CD8-positive, alpha-beta memory T cell (primary cell): ENCODE measurements around the gene PECR. TPM values are rescaled to one million over a fixed set of nuclear protein-coding genes. Genes with fewer than 3 reads are reported as not detected.
"Not testable (repeated sequence)": the region's sequence is repeated elsewhere in the genome, so short reads cannot be mapped to it uniquely, and the experiment has no call there.

ENCODE experiments used
- CTCF ChIA-PET: fragments of 350-600 bp; sonication (Branson Sonifier 250); formaldehyde crosslinking; loops from one replicate; lab custom pipeline; 2021; ENCODE audit warnings: antibody characterized with exemption; lab: Charles Lee
- POLR2A ChIA-PET: fragments of 350-600 bp; sonication (Branson Sonifier 250); formaldehyde crosslinking; loops from one replicate; lab custom pipeline; 2021; ENCODE audit warnings: antibody characterized with exemption; lab: Charles Lee
- DNase-seq, 5 donors: peaks; one replicate each; pipeline versions ENCODE4 v3.0.0 to v3.0.0-alpha.2; 2020 to 2022; ENCODE audit warnings: mixed read lengths in 1 of 5
- H3K27ac ChIP-seq: one replicate; pipeline ENCODE4 v1.7.0; 2013; ENCODE audit warnings: low read depth, mild to moderate bottlenecking, low read length, moderate library complexity
- H3K27me3 ChIP-seq: 2 replicates; pipeline ENCODE4 v1.7.0; 2013; ENCODE audit warnings: low read length, mild to moderate bottlenecking; ENCODE audit not compliant: insufficient read depth, poor library complexity, severe bottlenecking
- H3K36me3 ChIP-seq: 2 replicates; pipeline ENCODE4 v1.7.0; 2013; ENCODE audit warnings: mild to moderate bottlenecking, low read length, moderate library complexity; ENCODE audit not compliant: insufficient read depth
- H3K4me1 ChIP-seq: 2 replicates; pipeline ENCODE4 v1.7.0; 2013; ENCODE audit warnings: mild to moderate bottlenecking, low read length, moderate library complexity; ENCODE audit not compliant: insufficient read depth
- H3K4me3 ChIP-seq: 2 replicates; pipeline ENCODE4 v1.7.0; 2013; ENCODE audit warnings: mild to moderate bottlenecking, low read length
- H3K9me3 ChIP-seq: 2 replicates; pipeline ENCODE4 v1.7.0; 2013; ENCODE audit warnings: mild to moderate bottlenecking, low read length
- H3K27ac Mint-ChIP-seq, 8 donors: one replicate each; pipeline ENCODE4 v1.8.0; 2020 to 2021; ENCODE audit warnings: mixed read lengths in 8 of 8, mild to moderate bottlenecking in 6 of 8, inconsistent platforms in 3 of 8, moderate library complexity in 3 of 8
- H3K27me3 Mint-ChIP-seq, 2 donors: one replicate each; pipeline ENCODE4 v1.8.0; 2020 to 2021; ENCODE audit warnings: mixed read lengths in 2 of 2, mild to moderate bottlenecking in 1 of 2, moderate library complexity in 1 of 2
- H3K36me3 Mint-ChIP-seq, 3 donors: one replicate each; pipeline ENCODE4 v1.8.0; 2020 to 2021; ENCODE audit warnings: mixed read lengths in 3 of 3, inconsistent platforms in 1 of 3, mild to moderate bottlenecking in 1 of 3
- H3K4me1 Mint-ChIP-seq, 3 donors: one replicate each; pipeline ENCODE4 v1.8.0; 2020 to 2021; ENCODE audit warnings: mixed read lengths in 3 of 3, inconsistent platforms in 1 of 3, mild to moderate bottlenecking in 1 of 3
- H3K4me3 Mint-ChIP-seq, 7 donors: one replicate each; pipeline ENCODE4 v1.8.0; 2020 to 2021; ENCODE audit warnings: mixed read lengths in 7 of 7, mild to moderate bottlenecking in 6 of 7, moderate library complexity in 4 of 7, inconsistent platforms in 2 of 7
- H3K9me3 Mint-ChIP-seq, 5 donors: one replicate each; pipeline ENCODE4 v1.8.0; 2020 to 2022; ENCODE audit warnings: mixed read lengths in 5 of 5, mild to moderate bottlenecking in 3 of 5, moderate library complexity in 2 of 5, inconsistent platforms in 1 of 5
- polyA plus RNA-seq: library from polyadenylated mRNA; unstranded; fragments of 300-500 nt; fragmentation: Illumina TruSeq; gene quantifications from one replicate; pipeline ENCODE4 v1.2.3, GENCODE V29; 2021
- total RNA-seq, 2 experiments: library from RNA; stranded (reverse); gene quantifications; one replicate each; pipeline ENCODE4 v1.2.3, GENCODE V29; 2021

Gene PECR
- total and polyA plus RNA-seq, 3 experiments from 2014 or later: 10.5 to 24.4 (median 12.6) TPM

DNA sequence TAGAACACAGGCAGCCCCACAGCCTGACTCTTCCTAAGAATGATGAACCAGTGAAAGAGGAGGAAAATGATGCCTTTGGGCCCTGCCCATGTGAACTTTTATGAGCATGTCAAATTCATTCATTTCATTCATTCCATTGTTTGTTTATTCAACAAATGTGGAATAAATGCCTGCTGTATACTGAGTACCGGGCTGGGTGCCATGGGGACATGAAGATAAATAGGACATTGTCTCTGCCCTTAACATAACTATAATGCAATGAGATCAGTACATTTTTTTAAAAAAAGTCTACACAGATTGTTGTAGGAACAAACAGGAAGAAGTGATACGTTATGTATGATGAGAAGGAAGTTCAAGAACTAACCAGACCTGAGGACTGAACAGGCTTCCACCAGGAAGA, 83.0 kb downstream of the PECR start:
- Histone ChIP-seq H3K27me3 (no peaks in the 10 kb centered on the region), H3K9me3 (no peaks in the 10 kb centered on the region), H3K36me3 (no peaks in the 10 kb centered on the region), H3K27ac (no peak overlapping the region), H3K4me3 (no peak overlapping the region), H3K4me1 (peaks cover 12% of the 10 kb centered on the region)
- no peak for DNase-seq
- POLR2A ChIA-PET: no interaction called here
- Mint-ChIP-seq H3K4me1 (peaks cover 20 to 25% (median 20%) of the 10 kb centered on the region in 3 donors), H3K27ac (peak overlapping the region in 2 of 8 donors; percentile 9 to 63), H3K27me3 (no peaks in the 10 kb centered on the region), H3K36me3 (peaks cover 18 to 35% (median 19%) of the 10 kb centered on the region in 3 donors), H3K4me3 (no peak overlapping the region), H3K9me3 (peaks cover 0 to 2% (median 0%) of the 10 kb centered on the region in 5 donors)
- CTCF ChIA-PET: no interaction called here

DNA sequence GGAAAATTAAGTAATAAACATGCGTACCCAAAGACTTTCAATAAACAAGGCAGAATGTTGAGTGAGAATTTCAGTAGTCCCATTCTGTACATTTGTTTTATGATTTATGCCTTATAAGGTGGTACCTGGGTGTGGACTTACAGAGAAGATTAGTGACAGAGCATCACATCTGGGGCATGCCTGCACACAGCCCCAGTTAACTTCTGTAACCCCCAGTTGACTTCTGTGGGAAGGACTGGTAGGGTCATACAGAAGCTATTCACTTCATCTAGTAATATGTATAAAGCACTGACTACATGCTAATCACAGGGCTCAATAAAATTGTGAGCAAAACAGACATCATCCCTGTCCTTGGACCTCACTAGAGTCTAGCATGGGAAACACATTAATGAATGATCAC, 84.4 kb downstream of the PECR start:
- no peak for DNase-seq
- no peaks in the 10 kb centered on the region for H3K9me3 ChIP-seq
- H3K36me3 ChIP-seq: no peaks in the 10 kb centered on the region
- POLR2A ChIA-PET: no interaction called here
- peaks cover 32 to 47% (median 32%) of the 10 kb centered on the region in 3 donors for H3K36me3 Mint-ChIP-seq
- peaks cover 9 to 11% (median 10%) of the 10 kb centered on the region in 3 donors for H3K4me1 Mint-ChIP-seq
- H3K4me3 ChIP-seq: no peak overlapping the region
- peak overlapping the region in 1 of 8 donors; percentile 15 for H3K27ac Mint-ChIP-seq
- peaks cover 0 to 3% (median under 1%) of the 10 kb centered on the region in 5 donors for H3K9me3 Mint-ChIP-seq
- CTCF ChIA-PET: no interaction called here
- no peak overlapping the region for H3K27ac ChIP-seq
- no peaks in the 10 kb centered on the region for H3K27me3 ChIP-seq
- H3K4me3 Mint-ChIP-seq: no peak overlapping the region
- H3K27me3 Mint-ChIP-seq: no peaks in the 10 kb centered on the region
- peaks cover 7% of the 10 kb centered on the region for H3K4me1 ChIP-seq

DNA sequence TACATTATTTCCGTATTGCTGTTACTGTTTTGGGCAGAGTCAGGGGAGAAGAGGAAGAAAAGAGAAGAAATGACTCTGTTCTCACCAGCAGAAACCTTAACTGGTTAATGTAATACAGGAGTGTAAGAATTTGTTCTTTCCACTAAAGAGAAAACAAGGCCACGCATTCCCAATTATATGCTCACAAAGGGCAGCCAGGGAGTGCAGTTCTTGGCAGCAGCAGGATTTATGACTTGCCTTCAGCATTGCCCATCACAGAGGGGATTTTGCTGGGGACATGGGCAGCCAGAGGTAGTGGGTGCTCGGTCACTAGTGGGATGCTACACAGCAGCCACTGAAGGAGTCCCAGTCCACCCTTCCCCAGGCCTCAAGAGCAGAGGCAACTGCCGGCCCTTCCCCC, 86.7 kb downstream of the PECR start:
- H3K27me3 ChIP-seq: no peaks in the 10 kb centered on the region
- no peaks in the 10 kb centered on the region for H3K9me3 ChIP-seq
- Mint-ChIP-seq H3K36me3 (peaks cover 51 to 70% (median 55%) of the 10 kb centered on the region in 3 donors), H3K27me3 (no peaks in the 10 kb centered on the region), H3K27ac (no peak overlapping the region), H3K4me3 (no peak overlapping the region), H3K9me3 (peaks cover 10 to 25% (median 17%) of the 10 kb centered on the region in 5 donors), H3K4me1 (peaks cover 5 to 7% (median 7%) of the 10 kb centered on the region in 3 donors)
- H3K27ac ChIP-seq: no peak overlapping the region
- H3K36me3 ChIP-seq: no peaks in the 10 kb centered on the region
- CTCF ChIA-PET: no interaction called here
- DNase-seq: no peak
- no peaks in the 10 kb centered on the region for H3K4me1 ChIP-seq
- H3K4me3 ChIP-seq: no peak overlapping the region
- POLR2A ChIA-PET: no interaction called here

DNA sequence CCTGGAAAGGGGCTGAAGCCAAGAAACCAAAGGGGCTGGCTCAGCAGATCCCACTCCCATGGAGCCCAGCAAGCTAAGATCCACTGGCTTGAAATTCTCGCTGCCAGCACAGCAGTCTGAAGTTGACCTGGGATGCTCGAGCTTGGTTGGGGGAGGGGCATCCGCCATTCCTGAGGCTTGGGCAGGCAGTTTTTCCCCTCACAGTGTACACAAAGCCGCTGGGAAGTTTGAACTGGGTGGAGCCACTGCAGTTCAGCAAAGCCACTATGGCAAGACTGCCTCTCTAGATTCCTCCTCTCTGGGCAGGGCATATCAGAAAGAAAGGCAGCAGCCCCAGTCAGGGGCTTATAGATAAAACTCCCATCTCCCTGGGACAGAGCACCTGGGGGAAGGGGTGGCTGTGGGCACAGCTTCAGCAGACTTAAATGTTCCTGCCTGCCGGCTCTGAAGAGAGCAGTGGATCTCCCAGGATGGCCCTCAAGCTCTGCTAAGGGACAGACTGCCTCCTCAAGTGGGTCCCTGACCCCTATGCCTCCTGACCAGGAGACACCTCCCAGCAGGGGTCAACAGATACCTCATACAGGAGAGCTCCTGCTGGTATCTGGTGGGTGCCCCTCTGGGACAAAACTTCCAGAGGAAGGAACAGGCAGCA, 92.9 kb downstream of the PECR start:
- not testable (repeated sequence) for H3K4me1 ChIP-seq, H3K27me3 Mint-ChIP-seq

More for the DNA sequence above, 92.9 kb downstream of the PECR start:
- H3K27me3 ChIP-seq, POLR2A ChIA-PET, DNase-seq, H3K4me3 Mint-ChIP-seq, H3K4me3 ChIP-seq, H3K4me1 Mint-ChIP-seq, H3K9me3 ChIP-seq, H3K36me3 ChIP-seq, H3K27ac ChIP-seq: not testable (repeated sequence)
- Mint-ChIP-seq H3K36me3 (peaks cover 56 to 75% (median 70%) of the 10 kb centered on the region in 3 donors), H3K27ac (peak overlapping the region in 1 of 8 donors; percentile 61), H3K9me3 (peaks cover 14 to 28% (median 20%) of the 10 kb centered on the region in 5 donors)
- CTCF ChIA-PET: interaction anchor here (0.6 kb wide), 1 partner anchor 18 kb away, joined by 3 read pairs; no protein-coding TSS in a partner anchor

Other genes starting within 250 kb of the PECR start
- 10 to 100 TPM; 25.4 to 26.2 TPM for gene MREG, start 68.3 kb downstream of the PECR start, total RNA-seq
- gene MREG, start 68.3 kb downstream of the PECR start, polyA plus RNA-seq: 3.9 TPM
- under 1 TPM; 0.63 to 0.73 TPM for gene TMEM169, start 110 bp upstream of the PECR start, total RNA-seq
- gene TMEM169, start 110 bp upstream of the PECR start, polyA plus RNA-seq: 1.1 TPM
- 100 to 1,000 TPM; 612 to 643 TPM for gene XRCC5, start 27.5 kb upstream of the PECR start, total RNA-seq
- gene XRCC5, start 27.5 kb upstream of the PECR start, polyA plus RNA-seq: 306 TPM